ENCODE measurements around the gene FOXL3.
"Not testable (repeated sequence)": the region's sequence is repeated elsewhere in the genome, so short reads cannot be mapped to it uniquely, and the experiment has no call there.

FOXL3 gene

GRCh38 chr7:292226-292625, 2.3 kb downstream of the FOXL3 start:
- no peak for DNase-seq

- no peak for DNase-seq
Measured at GRCh38 chr7:292826-293225, 2.9 kb downstream of the FOXL3 start.

DNA sequence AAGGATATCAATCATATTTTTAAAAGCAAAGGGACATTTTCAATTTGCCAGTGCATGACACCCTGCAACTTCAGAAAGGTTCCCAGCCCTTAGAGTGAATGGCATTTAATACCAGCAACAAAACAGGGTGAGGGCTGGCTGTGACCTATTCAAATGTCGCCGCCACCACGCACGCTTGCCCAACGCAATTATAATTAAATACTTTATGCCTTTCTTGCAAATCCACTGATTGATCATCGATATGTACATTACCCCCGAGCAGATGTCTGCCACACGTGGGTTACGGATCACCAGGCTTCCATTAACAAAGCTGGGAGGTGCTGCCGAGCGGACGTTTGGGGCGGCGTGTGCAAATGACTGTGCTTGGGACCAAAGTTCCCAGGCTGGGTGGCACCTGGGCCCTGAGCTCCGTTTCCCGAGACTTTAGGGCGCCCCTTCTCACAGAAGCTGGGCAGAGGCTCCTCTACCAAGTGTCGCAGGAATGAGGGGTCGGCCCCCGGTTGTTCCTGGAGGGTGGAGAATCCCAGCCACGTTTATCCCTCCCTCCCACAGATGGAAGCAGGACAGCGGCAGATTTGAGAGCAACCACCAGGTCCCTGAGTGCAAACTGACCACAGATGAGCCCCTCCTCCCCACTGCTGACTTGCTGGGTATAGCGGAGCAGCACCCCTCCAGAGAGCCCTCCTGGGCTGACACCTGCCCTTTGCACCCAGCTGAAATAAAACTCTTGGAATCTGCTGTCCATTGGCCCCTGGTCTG, 3.9 kb downstream of the FOXL3 start:
- no peak for DNase-seq

GRCh38 chr7:294440-295154, 4.6 kb downstream of the FOXL3 start:
- no peak for DNase-seq

- DNase-seq, result no peak
Measured at GRCh38 chr7:295155-296154, 5.5 kb downstream of the FOXL3 start.

DNA sequence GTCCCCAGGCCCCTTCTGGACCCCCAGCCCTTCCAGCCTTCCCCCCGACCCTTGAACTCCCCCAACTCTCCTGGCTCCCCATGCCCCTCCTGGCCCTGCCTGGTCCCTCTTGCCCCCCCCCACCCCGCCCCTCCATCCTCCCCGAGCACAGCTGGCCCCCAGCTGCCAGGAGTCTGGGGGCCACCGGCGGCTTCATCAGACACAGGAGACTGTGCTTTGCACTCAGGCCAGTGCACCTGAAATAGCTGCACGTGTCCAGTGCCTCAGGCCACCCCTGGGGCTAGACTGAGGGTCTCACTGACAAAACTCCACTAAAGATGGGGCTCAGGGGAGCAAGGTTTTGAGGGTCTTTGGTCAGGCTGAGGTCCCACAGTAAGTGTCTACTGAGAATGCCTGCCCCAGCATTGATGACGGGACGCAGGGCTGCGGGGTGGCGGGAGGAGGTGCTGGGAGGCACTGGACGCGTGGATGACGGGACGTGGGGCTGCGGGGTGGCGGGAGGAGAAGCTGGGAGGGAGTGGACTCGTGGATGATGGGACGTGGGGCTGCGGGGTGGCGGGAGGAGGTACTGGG, 6.5 kb downstream of the FOXL3 start:
- no peak for DNase-seq

DNA sequence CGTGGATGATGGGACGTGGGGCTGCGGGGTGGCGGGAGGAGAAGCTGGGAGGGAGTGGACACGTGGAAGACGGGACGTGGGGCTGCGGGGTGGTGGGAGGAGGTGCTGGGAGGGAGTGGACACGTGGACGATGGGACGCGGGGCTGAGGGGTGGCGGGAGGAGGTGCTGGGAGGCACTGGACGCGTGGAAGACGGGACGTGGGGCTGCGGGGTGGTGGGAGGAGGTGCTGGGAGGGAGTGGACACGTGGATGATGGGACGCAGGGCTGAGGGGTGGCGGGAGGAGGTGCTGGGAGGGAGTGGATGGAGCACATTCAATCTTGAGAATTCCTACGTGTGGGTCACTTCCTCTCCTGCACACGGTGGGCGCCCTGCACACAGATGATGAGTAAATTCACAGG, 7.2 kb downstream of the FOXL3 start:
- DNase-seq, result not testable (repeated sequence)

GRCh38 chr7:297611-298374, 7.8 kb downstream of the FOXL3 start:
- DNase-seq, result no peak

- DNase-seq, result no peak
Measured at GRCh38 chr7:298375-298702, 8.4 kb downstream of the FOXL3 start.

GRCh38 chr7:298743-299142, 8.8 kb downstream of the FOXL3 start:
- no peak for DNase-seq

GRCh38 chr7:299169-299568, 9.2 kb downstream of the FOXL3 start:
- no peak for DNase-seq

- no peak for DNase-seq
Measured at GRCh38 chr7:299628-300027, 9.7 kb downstream of the FOXL3 start.

DNA sequence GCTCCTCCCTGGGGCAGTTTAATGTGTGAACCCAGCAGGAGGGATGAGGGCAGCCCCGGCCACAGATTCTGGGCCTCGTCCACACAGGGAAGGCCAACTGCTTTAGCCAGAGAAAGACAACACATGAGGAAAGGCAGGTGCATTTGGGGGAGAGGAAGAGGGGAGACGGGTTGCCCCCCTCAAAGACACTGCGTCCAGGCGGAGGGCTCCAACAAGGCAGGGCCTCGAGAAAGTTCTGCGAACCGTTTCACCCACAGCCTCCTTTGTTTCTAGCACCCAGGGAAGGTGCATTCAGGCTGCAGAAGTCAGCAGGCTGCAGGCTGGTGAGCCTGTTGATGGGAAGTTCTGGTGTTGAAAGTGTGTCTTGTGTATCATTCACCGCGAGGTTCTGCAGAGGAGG, 10.1 kb downstream of the FOXL3 start:
- no peak for DNase-seq

- no peak for DNase-seq
Measured at GRCh38 chr7:300546-301290, 10.7 kb downstream of the FOXL3 start.

GRCh38 chr7:301291-302053, 11.5 kb downstream of the FOXL3 start:
- DNase-seq, result no peak

GRCh38 chr7:302054-302992, 12.4 kb downstream of the FOXL3 start:
- DNase-seq, result no peak

- no peak for DNase-seq
Measured at GRCh38 chr7:303425-303824, 13.5 kb downstream of the FOXL3 start.

DNA sequence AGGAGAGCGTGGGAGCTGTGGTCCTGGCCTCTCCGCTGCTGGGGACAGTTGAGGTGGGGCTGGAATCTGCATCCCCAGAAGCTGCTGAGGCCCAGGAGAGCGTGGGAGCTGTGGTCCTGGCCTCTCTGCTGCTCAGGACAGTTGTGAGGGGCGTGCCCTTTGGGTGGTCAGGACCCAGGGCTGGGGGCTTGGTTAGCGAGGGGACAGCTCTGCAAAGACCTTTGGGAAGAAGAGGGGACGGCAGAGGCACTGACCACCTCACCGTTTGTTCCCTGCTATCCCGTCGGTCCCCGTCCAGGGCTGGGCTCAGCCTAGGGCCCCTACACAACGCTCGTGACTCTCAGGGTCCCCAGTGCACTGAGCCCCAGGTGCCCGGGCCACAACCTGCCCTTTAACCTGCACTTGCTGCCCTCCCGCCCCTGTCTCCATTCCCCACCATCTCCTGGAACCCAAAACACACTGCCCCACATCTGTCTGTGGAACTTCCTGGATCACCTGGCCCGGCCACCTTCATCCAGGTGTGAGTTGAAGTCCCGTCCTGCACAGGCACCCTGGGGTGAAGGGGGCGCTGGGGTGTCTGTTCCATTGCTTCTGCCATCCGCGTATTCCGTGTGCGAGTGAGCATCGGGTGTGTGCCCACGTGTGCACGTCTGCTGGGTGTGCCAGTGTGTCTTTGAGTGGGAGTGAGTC, 14.1 kb downstream of the FOXL3 start:
- DNase-seq, result no peak
